Fibroblast of lung (primary cell): Measurements from ENCODE around the gene SCMH1.
"Not testable (repeated sequence)": the region's sequence is repeated elsewhere in the genome, so short reads cannot be mapped to it uniquely, and the experiment has no call there.

Experiments
- EZH2 ChIP-seq: IDR thresholded peaks from 2 replicates; pipeline ENCODE4 v1.5.1; 2012; ENCODE audit warnings: low read length, control low read depth, mild to moderate bottlenecking; ENCODE audit errors: missing control alignments
- TF ChIP-seq, protein P1 (sequence below), 2 donors: IDR thresholded peaks in 1 of 2; conservative IDR thresholded peaks in 1 of 2; 1 replicate in 1 of 2; 2 replicates in 1 of 2; pipeline ENCODE4 v1.5.1; 2011 to 2012; ENCODE audit warnings: low read length in 2 of 2, control low read depth in 1 of 2, inconsistent platforms in 1 of 2, low read depth in 1 of 2, mild to moderate bottlenecking in 1 of 2

- not testable (repeated sequence) for TF ChIP-seq EZH2
- TF ChIP-seq, protein P1, sequence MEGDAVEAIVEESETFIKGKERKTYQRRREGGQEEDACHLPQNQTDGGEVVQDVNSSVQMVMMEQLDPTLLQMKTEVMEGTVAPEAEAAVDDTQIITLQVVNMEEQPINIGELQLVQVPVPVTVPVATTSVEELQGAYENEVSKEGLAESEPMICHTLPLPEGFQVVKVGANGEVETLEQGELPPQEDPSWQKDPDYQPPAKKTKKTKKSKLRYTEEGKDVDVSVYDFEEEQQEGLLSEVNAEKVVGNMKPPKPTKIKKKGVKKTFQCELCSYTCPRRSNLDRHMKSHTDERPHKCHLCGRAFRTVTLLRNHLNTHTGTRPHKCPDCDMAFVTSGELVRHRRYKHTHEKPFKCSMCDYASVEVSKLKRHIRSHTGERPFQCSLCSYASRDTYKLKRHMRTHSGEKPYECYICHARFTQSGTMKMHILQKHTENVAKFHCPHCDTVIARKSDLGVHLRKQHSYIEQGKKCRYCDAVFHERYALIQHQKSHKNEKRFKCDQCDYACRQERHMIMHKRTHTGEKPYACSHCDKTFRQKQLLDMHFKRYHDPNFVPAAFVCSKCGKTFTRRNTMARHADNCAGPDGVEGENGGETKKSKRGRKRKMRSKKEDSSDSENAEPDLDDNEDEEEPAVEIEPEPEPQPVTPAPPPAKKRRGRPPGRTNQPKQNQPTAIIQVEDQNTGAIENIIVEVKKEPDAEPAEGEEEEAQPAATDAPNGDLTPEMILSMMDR (conservative IDR thresholded peaks at IDR 0.05 in 1 of 2, IDR thresholded peaks at IDR 0.05 in 1 of 2; ENCODE audit: low read depth in 1 of 2, low read length in 2 of 2), result not testable (repeated sequence)
Observed at GRCh38 chr1:41117241-41117640, 124.9 kb downstream of the SCMH1 start.
